ENCODE data around the gene GPX4. TPM values are rescaled to one million over a fixed set of nuclear protein-coding genes. Genes with fewer than 3 reads are reported as not detected.

The GPX4 gene
- total RNA-seq, 1 donor from 2014 or later, result 239 TPM

DNA sequence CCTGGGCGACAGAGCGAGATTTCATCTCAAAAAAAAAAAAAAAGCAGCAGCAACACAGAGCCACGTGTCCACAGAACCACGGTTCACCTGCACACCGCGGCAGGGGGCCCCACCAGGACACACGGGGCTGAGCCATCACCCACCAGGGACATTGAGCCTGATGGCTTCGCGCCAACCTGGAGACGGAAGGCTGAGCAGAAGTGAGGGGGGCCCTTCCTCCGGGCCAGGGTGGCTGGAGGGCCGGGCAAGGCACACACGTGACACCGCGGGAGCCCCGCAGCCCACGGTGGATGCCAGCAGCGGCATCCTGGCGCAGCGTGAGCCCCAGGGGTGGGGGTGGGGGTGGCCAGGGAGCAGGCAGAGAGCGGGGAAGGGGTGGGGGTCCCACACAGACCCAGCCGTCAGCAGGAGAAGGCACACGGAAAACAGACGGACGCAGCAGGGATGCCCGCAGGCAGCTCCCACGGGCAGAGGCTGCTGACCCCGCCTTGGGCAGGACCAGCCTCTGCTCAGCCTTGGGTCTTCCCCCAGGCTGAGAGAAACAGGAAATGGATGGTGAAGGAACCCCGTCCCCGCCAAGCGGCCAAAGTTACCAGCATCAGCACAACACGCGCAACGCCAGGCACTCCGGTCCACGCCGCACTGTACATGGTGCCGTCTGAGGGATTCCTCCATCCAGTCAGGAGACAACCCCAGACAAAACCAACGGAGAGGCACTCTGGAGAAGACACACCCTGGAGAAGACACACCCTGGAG, 36.7 kb downstream of the GPX4 start:
- DNase-seq (ENCODE audit: low spot score) (no peak), ATAC-seq (no peak)
- intact Hi-C loops (cut with DNase I), result no loop called here

DNA sequence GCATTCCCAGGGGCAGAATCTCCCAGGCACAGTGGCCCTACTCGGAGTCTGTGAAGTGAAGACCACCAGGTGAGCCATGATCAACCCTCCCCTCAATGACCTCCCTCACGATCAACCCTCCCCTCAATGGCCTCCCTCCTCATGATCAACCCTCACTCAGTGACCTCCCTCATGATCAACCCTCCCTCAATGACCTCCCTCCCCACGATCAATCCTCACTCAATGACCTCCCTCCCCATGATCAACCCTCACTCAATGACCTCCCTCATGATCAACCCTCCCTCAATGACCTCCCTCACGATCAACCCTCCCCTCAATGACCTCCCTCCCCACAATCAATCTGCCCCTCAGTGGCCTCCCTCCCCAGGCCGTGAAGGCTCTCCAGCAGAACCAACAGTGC, 38.1 kb downstream of the GPX4 start:
- ATAC-seq (peak; percentile 54), DNase-seq (ENCODE audit: low spot score) (no peak)
- intact Hi-C loops (cut with DNase I), result no loop called here

DNA sequence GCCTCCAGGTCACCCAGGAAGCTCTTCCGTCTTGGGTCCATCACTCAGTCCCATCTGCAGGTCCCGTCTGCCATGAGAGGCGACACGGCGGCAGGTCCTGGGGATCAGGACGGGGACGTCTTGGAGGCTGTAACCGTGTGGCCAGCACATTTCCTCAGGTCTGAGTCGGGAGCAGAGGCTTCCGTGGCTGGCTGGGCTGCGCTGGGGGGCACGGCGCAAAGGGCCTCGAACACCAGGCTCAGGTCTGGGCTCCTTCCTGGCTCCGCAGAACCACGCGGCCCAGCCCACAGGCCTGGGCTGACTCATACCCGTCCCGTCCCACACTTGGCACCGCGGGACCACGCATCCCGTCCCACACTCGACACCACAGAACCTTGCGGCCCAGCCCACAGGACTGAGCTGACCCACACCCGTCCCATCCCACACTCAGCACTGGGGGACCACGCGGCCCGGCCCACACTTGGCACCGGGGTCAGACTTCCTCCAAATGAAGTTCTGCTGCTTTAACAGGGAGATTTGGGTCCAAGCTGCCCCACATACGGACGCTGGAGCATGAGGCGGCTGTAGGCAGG, 40.1 kb downstream of the GPX4 start:
- DNase-seq (ENCODE audit: low spot score) (no peak), ATAC-seq (no peak)
- intact Hi-C loops (cut with DNase I), result no loop called here

DNA sequence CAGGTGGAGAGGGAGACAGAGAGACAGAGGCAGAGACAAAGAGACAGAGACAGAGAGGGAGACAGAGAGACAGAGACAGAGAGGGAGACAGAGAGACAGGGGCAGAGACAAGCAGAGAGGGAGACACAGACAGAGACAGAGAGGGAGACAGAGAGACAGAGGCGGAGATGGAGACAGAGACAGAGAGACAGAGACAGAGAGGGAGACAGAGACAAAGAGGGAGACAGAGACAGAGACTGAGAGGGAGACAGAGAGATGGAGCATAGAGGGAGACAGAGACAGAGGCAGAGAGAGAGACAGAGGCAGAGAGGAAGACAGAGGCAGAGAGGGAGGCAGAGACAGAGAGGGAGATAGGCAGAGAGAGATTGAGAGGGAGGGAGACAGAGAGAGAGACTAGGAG, 40.9 kb downstream of the GPX4 start:
- intact Hi-C loops (cut with DNase I), result no loop called here
- ATAC-seq (no peak), DNase-seq (ENCODE audit: low spot score) (no peak)

DNA sequence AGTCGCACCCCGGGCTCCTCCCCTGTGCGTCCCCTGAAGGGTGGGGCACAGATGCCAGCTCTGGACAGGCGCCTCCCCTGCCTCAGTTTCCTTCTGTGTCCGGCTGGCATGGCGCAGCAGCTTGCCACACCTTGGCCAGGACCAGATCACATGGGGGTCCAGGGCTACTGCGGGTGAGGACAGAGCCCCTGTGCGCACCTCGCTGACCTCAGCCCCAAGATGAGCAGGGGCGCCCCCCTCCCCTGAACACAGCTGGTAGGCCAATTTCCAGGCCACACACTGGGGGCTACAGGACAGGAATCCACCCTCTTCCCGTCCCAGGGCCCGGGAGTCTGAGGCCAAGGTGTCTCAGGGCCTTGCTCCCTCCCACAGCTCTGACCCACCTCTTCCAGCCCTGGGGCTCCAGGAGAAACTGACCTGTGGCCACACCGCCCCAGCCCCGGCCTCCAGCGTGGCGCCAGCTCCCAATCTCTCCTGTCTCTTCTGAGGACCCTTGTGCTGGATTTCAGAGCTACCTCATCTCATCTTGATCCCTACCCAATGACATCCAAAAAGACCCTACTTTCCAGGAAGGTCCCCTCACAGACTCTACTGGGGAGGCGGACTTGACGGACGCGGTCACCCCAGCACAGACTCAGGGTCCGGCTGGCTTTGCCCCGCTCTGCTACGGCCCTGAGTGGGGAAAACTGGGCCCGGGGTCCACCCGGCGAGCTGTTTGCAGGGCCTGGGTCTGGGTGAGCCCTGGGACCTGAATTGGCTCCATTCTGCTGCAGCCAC, 42.0 kb downstream of the GPX4 start:
- ATAC-seq, result no peak
- no peak for DNase-seq (ENCODE audit: low spot score)
- intact Hi-C loops (cut with DNase I), result no loop called here

DNA sequence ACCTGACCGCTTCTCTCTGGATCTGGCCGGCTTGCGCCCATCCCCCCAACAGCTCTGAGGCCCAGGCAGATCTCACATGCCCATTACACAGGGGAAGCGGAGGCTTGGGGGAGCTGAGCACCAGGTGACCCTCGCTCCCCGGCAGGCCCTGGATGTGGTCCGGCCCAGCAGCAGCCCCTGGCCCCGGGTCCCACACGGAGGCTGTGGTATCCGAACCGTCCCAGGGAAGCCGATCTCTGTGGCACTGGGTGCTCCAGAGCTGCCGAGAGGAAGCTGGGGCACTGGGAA, 42.6 kb downstream of the GPX4 start:
- intact Hi-C loops (cut with DNase I), result no loop called here
- DNase-seq (ENCODE audit: low spot score) (no peak), ATAC-seq (no peak)

DNA sequence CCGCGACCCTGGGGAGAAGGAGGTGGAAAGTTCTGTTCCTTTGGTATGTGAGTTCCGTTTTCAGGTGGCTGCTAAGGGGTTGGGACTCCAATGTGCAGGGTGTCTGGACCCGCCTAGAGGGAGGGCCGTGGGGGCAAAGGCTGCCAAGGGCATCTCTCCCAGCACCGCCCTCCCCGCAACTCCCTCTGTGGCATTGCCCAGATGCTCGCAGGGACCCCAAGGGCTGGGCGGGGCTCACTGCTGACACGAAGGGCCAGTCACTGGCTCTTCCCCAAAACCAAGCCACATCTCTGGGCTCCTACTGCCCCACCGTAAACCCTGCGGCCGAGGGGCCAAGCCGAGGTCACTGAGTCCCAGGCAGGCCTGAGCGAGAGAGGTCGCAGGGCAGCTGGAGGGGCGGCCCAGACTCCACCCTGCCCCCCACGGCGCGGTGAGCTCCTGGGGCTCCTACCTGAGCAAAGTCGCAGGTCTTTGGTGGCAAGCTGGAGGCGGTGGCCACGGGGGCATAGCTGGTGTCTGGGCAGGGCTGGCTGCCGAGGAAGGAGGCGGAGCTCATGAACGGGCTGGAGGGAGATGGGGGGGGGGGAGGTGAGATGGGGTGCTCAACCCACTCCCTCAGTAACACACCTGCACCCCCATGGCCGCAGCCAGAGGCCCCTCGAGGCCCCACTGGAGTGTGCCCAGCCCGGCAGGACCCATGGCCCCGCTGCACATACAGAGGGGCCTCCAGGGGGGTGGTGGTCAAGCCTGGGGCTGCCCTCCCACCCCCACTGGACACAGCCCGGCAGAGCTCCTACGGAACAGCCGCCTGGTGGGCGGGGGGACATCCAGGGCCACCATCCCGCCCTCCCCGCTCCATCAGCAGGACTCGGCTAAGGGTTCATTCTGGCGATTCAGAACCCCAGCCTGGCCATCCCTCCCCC, 43.3 kb downstream of the GPX4 start:
- ATAC-seq (no peak), DNase-seq (ENCODE audit: low spot score) (no peak)
- intact Hi-C loops (cut with DNase I), result no loop called here

DNA sequence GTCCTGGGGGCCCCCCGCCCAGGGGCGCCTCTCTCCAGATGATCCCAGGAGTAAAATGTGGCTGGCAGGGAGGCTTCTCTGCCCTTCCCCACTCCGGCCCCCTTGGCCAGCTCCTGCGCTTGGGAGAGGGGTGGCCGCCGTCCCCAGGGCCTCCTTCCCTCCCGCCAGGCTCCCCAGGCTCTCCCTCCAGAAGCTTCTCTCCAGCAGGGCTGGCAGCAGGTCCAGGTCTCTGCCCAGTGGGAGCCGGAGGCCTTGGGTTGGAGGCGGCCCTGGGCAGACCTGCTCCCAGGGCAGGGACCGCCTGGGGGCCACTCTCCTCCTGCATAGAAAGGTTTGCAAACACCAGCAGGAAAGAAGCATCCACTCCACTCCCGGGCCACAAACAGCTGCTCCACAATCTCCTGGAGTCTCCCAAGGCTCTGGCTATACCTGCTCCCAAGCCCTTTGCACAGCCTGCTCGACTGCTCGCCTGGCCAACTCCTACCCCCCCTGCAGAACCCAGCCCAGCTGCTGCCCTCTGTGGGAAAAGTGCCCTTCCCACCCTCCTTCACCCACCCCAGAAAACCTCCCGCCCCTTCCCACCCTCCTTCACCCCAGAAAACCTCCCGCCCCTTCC, 44.2 kb downstream of the GPX4 start:
- DNase-seq (ENCODE audit: low spot score) (no peak), ATAC-seq (no peak)
- intact Hi-C loops (cut with DNase I), result no loop called here

DNA sequence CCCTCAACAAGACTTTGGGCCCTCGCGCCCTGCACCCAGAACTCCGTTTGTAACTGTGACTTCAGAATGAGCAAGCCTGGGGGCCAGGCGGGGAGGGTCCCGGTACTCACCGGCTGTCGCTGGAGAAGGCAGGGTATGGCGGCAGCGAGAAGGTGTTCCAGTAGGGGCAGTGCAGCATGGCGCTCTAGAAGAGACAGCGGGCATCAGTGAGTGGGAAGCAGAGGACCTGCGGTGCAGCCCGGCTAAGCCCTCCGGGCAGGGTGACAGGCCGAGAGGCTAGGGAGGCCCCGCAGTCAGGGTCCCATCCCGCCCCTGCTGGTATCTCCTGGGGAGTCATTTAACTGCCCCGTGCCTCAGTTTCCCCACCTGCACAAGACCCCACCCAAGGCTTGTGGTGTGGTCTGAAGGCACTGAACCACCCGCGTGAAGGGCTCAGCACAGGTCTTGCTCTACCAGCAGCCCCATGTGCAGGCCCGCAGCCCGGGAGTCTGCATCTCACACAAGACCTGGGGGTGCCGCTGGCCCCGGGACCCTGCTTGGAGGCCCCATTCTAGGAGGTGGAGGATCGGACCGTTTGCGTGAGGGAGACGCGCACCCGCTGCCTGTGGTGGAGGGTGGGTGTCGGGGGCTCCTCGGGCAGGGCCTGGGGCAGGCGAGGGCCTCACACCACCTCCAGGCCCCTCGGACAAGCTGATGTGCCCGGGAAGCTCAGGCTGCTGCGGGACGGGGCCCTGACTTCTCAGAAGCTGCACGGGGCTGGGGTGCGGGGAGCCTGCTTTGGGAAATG, 45.7 kb downstream of the GPX4 start:
- intact Hi-C loops (cut with DNase I), result no loop called here
- no peak for ATAC-seq
- DNase-seq (ENCODE audit: low spot score), result no peak

DNA sequence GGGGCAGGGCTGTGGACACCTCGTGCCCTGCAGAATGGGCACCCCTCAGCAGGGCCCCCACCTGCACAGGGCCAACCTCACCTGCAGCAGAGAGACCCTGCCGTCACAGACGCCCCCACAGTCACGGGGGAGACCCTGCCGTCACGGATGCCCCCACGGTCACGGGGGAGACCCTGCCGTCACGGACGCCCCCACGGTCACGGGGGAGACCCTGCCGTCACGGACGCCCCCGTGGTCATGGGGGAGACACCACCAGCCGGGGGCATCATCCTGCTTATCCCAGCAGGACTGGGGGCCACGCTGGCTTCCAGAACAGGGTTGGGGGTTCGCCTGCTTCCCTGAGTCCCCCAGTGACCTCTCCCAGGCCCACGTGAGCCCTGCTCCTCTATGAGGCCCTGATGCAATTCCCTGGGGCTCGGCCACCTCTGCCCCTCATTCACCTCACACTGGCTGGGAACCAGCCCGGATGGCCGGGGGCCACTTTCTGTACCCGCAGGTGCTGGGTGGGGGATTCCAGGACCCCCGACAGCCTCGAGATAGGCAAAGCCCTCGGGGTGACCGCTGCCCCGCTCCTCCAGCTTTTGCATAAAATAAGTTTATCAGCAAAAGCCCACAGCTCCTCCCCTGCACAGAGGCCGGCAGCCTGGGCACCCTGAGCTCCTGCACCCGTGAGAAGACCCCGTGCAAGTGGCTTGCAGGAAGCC, 46.7 kb downstream of the GPX4 start:
- ATAC-seq (no peak), DNase-seq (ENCODE audit: low spot score) (no peak)
- intact Hi-C loops (cut with DNase I), result no loop called here

DNA sequence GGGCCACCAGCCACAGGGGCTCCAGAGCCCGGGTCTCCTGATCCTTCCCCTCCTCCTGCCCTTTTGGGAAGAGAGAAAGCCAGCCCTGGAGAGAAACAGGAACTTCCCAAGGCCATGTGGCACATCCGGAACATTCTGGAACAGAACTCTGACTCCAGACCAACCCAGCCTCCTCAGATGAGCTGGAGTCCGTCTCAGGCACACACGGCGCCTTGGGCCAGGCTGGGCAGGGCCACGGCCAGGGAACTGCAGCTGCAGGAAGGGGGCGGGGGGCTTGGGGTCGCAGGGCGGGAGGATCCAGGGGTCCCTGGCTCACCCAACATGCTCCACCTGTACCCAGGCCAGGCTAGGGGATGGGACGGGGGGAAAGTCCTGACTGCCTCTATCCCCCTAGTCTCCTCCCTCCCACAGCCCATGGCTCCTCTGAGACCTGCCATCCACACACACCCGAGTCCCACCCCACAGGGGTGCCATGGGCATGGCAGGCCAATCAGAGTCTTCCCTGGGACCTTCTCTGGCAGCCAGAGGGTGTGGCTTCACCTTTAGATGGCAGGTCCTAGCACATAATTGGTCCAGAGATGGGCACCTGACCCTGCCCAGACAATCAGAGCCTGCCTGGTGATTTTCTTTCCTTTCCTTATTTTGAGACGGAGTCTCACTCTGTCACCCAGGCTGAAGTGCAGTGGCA, 47.4 kb downstream of the GPX4 start:
- intact Hi-C loops (cut with DNase I), result no loop called here
- ATAC-seq (no peak), DNase-seq (ENCODE audit: low spot score) (no peak)

DNA sequence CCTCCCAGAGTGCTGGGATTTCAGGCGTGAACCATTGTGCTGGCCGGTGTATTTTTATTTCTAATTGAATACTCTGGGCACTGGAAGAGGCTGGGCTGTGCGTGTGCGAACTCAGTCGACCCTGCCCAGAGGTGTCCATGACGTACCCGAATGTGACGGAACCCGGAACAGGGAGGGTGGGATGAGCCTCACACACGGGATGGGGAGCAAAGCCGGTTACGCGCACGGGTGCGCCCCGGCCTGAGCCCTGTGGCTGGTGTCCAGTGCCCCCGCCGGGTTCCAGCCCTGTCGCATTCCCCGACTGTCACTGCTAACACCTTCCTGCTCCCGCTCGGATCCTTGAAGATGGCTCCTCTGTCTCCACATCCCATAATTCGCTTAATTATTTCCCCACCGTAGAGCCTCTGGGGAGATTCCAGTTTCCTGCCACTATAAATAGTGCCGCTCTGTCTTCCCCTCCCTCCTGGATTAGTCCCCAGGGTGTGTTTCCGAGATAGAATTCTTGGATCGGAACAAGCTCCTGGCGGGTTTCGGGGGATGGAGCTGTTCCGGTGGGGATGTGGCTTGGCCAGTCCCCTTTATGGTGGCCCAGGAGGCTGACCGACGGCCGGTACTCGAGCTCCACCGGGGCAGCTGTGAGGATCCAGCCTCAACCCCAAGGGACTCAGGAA, 48.3 kb downstream of the GPX4 start:
- ATAC-seq (no peak), DNase-seq (ENCODE audit: low spot score) (no peak)
- intact Hi-C loops (cut with DNase I), result no loop called here

DNA sequence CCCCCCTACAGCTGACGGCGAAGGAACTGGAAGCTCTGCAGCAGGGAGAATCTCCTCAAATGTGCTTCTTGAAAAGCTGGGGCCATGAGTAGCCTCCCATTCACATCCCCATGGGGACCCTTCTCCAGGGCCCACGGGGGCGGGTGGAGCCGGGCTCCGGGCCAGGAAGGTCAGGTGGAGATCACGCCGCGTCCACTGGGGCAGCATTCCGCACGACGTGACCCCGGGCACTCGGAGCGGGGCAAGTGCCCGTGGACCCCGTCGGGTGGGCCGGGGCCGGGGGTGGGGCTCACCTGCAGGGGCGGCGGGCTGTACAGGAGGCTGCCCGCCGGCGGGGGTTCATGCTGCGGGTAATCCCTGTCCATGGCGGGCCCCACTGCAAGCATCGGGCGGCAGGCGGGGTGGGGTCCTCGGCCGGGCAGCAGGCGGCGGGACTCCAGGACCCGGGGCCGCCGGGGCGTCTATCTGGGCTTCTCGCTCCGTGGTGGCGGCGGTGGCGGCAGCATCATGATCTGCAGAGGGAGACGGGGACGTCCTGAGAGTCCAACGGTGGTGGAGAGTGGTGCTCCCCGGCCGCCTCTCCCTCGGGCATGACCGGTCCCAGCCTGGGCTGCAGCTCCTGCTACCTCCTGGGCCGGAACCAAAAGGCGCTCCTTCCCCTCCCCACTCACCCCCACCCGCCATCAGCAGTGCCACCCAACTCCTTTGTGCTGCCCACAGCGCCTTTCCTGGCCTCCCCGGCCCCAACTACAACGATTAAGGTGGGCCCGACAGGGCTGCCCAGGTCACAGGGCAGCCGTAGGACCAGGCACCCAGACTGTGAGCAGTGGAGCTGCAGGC, 50.3 kb downstream of the GPX4 start:
- intact Hi-C loops (cut with DNase I), result no loop called here
- ATAC-seq, result no peak
- DNase-seq (ENCODE audit: low spot score), result no peak

DNA sequence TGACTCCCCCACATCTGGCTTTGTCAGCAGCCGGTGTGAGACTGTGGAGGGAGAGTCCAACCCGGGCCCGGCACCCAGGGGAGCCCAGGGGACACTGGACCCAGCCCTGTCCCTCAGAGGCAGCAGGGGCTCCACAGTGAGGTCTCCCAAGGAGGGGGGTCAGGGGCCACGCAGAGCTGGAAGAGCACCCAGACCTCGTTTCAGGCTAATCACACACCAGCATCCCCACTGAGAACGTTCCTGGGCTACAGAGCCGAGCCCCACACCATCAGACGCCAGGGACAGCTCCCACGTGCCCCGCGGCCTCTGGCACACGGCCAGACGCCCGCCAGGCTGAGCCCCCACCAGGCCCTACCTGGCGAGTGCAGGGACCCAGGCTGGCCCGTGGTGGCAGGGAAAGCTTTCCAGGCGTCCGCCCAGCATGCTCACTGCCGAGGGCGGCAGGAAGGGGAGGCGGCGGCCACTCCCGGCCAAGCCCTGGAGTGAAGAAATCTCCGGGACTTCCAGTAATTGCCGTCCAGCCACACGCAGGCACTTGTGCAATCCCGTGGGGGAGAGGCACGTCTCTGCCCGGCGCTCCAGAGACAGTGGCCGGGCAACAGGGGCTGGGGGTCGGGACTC, 51.0 kb downstream of the GPX4 start:
- DNase-seq (ENCODE audit: low spot score), result peak; percentile 91
- intact Hi-C loops (cut with DNase I), result no loop called here
- ATAC-seq, result peak; percentile 91
